Measurements from ENCODE around the gene SSC4D. TPM values are rescaled to one million over a fixed set of nuclear protein-coding genes. Genes with fewer than 3 reads are reported as not detected.
"Not testable (repeated sequence)": the region's sequence is repeated elsewhere in the genome, so short reads cannot be mapped to it uniquely, and the experiment has no call there.

The SSC4D gene
- 1.0 TPM for total RNA-seq

- Histone ChIP-seq H3K4me1 (ENCODE audit: control insufficient read depth in 3 of 3, insufficient read depth in 3 of 3, low read length in 3 of 3) (no peaks in the 10 kb centered on the region), H3K9me3 (ENCODE audit: control insufficient read depth in 3 of 3, low read length in 3 of 3) (no peaks in the 10 kb centered on the region), H3K9ac (ENCODE audit: low read depth in 1 of 3, low read length in 3 of 3) (no peak within 1 kb of the TSS), H3K4me3 (ENCODE audit: low read length in 3 of 3) (no peak within 1 kb of the TSS), H3K27ac (ENCODE audit: low read depth, low read length) (no peak within 1 kb of the TSS), H3K36me3 (ENCODE audit: control insufficient read depth in 3 of 3, insufficient read depth in 3 of 3, low read length in 3 of 3) (no peaks in the 10 kb centered on the region), H3K27me3 (ENCODE audit: control insufficient read depth in 3 of 3, insufficient read depth in 3 of 3, low read length in 3 of 3) (no peaks in the 10 kb centered on the region)
Observed at GRCh38 chr7:76409537-76409936, at the start of gene SSC4D. SSC4D (minus strand) TSS chr7:76409697; CDS start chr7:76404439, 5,258 bp downstream.

DNA sequence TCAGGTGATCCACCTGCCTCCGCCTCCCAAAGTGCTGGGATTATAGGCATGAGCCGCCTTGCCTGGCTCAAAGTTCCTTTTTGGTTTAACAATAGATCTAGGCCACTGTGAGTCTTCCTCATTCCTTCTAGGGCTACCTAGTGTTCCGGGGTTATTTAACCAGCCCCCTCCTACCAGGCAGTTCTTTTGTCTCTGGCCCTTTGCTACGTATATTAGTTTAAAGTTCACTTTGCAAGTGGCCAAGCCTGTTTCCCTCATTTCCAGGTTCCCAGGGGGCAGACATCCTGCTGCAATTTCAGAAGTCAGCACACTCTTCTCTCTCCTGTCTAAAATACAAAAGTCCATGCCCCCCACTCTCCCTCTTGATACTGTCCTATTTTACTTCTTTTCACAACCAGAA, 49.0 kb upstream of the SSC4D start:
- H3K4me3 ChIP-seq (ENCODE audit: low read length in 3 of 3); H3K36me3 ChIP-seq (ENCODE audit: control insufficient read depth in 3 of 3, insufficient read depth in 3 of 3, low read length in 3 of 3); H3K27ac ChIP-seq (ENCODE audit: low read depth, low read length); H3K27me3 ChIP-seq (ENCODE audit: control insufficient read depth in 3 of 3, insufficient read depth in 3 of 3, low read length in 3 of 3); H3K9me3 ChIP-seq (ENCODE audit: control insufficient read depth in 3 of 3, low read length in 3 of 3); H3K4me1 ChIP-seq (ENCODE audit: control insufficient read depth in 3 of 3, insufficient read depth in 3 of 3, low read length in 3 of 3); H3K9ac ChIP-seq (ENCODE audit: low read depth in 1 of 3, low read length in 3 of 3): not testable (repeated sequence)

DNA sequence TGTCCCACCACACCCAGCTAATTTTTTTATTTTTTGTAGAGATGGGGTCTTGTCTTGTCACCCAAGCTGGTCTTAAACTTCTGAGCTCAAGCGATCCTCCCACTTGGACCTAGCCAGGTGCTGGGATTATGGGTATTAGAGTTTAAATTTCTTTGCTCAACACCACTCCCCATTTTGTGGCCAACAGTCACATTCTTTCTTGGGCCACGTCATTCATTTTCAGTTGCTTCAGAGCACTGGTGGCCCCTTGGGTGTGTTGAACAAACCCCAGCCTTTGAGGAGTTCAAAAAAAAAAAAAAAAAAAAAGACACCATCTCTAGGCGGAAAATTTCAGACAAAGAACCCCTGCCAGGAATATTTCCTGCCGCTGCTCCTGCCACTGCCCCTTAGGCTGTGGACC, 47.5 kb upstream of the SSC4D start:
- not testable (repeated sequence) for H3K4me1 ChIP-seq (ENCODE audit: control insufficient read depth in 3 of 3, insufficient read depth in 3 of 3, low read length in 3 of 3); H3K27me3 ChIP-seq (ENCODE audit: control insufficient read depth in 3 of 3, insufficient read depth in 3 of 3, low read length in 3 of 3); H3K36me3 ChIP-seq (ENCODE audit: control insufficient read depth in 3 of 3, insufficient read depth in 3 of 3, low read length in 3 of 3); H3K27ac ChIP-seq (ENCODE audit: low read depth, low read length); H3K9me3 ChIP-seq (ENCODE audit: control insufficient read depth in 3 of 3, low read length in 3 of 3); H3K4me3 ChIP-seq (ENCODE audit: low read length in 3 of 3); H3K9ac ChIP-seq (ENCODE audit: low read depth in 1 of 3, low read length in 3 of 3)

GRCh38 chr7:76445577-76446008, 36.1 kb upstream of the SSC4D start:
- not testable (repeated sequence) for H3K36me3 ChIP-seq (ENCODE audit: control insufficient read depth in 3 of 3, insufficient read depth in 3 of 3, low read length in 3 of 3); H3K4me1 ChIP-seq (ENCODE audit: control insufficient read depth in 3 of 3, insufficient read depth in 3 of 3, low read length in 3 of 3); H3K27ac ChIP-seq (ENCODE audit: low read depth, low read length); H3K9me3 ChIP-seq (ENCODE audit: control insufficient read depth in 3 of 3, low read length in 3 of 3); H3K27me3 ChIP-seq (ENCODE audit: control insufficient read depth in 3 of 3, insufficient read depth in 3 of 3, low read length in 3 of 3); H3K9ac ChIP-seq (ENCODE audit: low read depth in 1 of 3, low read length in 3 of 3)
- peak overlapping the region in 1 of 3 donors; percentile 43 for H3K4me3 ChIP-seq (ENCODE audit: low read length in 3 of 3)

DNA sequence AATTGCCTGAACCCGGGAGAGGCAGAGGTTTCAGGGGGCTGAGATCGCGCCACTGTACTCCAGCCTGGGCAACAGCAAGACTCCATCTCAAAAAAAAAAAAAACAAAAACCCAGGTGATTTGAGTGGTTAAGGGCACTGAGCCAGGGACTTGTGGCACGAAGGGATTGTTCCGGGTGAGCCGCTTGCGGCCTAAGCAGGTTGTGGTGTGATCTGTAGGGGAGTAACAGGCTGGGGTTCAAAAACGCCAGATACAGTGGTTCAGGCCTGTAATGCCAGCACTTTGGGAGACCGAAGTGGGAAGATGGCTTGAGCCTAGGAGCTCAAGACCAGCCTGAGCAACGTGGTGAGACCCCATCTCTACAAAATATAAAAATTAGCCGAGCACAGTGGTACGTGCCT, 34.3 kb upstream of the SSC4D start:
- not testable (repeated sequence) for H3K4me3 ChIP-seq (ENCODE audit: low read length in 3 of 3); H3K36me3 ChIP-seq (ENCODE audit: control insufficient read depth in 3 of 3, insufficient read depth in 3 of 3, low read length in 3 of 3); H3K9ac ChIP-seq (ENCODE audit: low read depth in 1 of 3, low read length in 3 of 3); H3K27ac ChIP-seq (ENCODE audit: low read depth, low read length); H3K4me1 ChIP-seq (ENCODE audit: control insufficient read depth in 3 of 3, insufficient read depth in 3 of 3, low read length in 3 of 3); H3K9me3 ChIP-seq (ENCODE audit: control insufficient read depth in 3 of 3, low read length in 3 of 3); H3K27me3 ChIP-seq (ENCODE audit: control insufficient read depth in 3 of 3, insufficient read depth in 3 of 3, low read length in 3 of 3)

GRCh38 chr7:76442664-76443446, 33.4 kb upstream of the SSC4D start:
- H3K27ac ChIP-seq (ENCODE audit: low read depth, low read length); H3K27me3 ChIP-seq (ENCODE audit: control insufficient read depth in 3 of 3, insufficient read depth in 3 of 3, low read length in 3 of 3); H3K4me1 ChIP-seq (ENCODE audit: control insufficient read depth in 3 of 3, insufficient read depth in 3 of 3, low read length in 3 of 3): not testable (repeated sequence)

GRCh38 chr7:76441792-76442191, 32.3 kb upstream of the SSC4D start:
- not testable (repeated sequence) for H3K36me3 ChIP-seq (ENCODE audit: control insufficient read depth in 3 of 3, insufficient read depth in 3 of 3, low read length in 3 of 3); H3K4me1 ChIP-seq (ENCODE audit: control insufficient read depth in 3 of 3, insufficient read depth in 3 of 3, low read length in 3 of 3); H3K27me3 ChIP-seq (ENCODE audit: control insufficient read depth in 3 of 3, insufficient read depth in 3 of 3, low read length in 3 of 3); H3K9ac ChIP-seq (ENCODE audit: low read depth in 1 of 3, low read length in 3 of 3); H3K9me3 ChIP-seq (ENCODE audit: control insufficient read depth in 3 of 3, low read length in 3 of 3); H3K27ac ChIP-seq (ENCODE audit: low read depth, low read length); H3K4me3 ChIP-seq (ENCODE audit: low read length in 3 of 3)

More at GRCh38 chr7:76442664-76443446, 33.4 kb upstream of the SSC4D start:
- H3K4me3 ChIP-seq (ENCODE audit: low read length in 3 of 3); H3K9ac ChIP-seq (ENCODE audit: low read depth in 1 of 3, low read length in 3 of 3); H3K36me3 ChIP-seq (ENCODE audit: control insufficient read depth in 3 of 3, insufficient read depth in 3 of 3, low read length in 3 of 3); H3K9me3 ChIP-seq (ENCODE audit: control insufficient read depth in 3 of 3, low read length in 3 of 3): not testable (repeated sequence)

DNA sequence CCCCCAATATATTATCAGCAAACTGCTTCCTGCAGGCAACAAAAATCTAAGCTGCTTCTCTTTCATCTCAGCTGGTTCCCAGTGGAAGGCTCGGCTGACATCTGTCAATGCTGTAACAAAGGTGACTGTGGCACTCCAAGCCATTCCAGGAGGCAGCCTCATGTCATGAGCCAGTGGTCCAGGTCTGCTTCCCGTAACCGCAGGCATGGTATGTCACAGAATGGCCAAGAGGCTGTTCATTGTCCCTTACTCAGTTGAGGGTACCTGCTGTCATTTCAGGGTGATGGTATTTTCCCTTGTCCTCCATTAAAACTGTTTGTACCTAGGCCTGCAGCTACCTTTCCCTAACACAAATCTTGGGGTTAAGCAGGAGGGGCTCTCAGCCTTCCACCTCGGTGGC, 30.9 kb upstream of the SSC4D start:
- not testable (repeated sequence) for H3K36me3 ChIP-seq (ENCODE audit: control insufficient read depth in 3 of 3, insufficient read depth in 3 of 3, low read length in 3 of 3); H3K9me3 ChIP-seq (ENCODE audit: control insufficient read depth in 3 of 3, low read length in 3 of 3); H3K27ac ChIP-seq (ENCODE audit: low read depth, low read length); H3K4me3 ChIP-seq (ENCODE audit: low read length in 3 of 3); H3K27me3 ChIP-seq (ENCODE audit: control insufficient read depth in 3 of 3, insufficient read depth in 3 of 3, low read length in 3 of 3); H3K4me1 ChIP-seq (ENCODE audit: control insufficient read depth in 3 of 3, insufficient read depth in 3 of 3, low read length in 3 of 3); H3K9ac ChIP-seq (ENCODE audit: low read depth in 1 of 3, low read length in 3 of 3)

DNA sequence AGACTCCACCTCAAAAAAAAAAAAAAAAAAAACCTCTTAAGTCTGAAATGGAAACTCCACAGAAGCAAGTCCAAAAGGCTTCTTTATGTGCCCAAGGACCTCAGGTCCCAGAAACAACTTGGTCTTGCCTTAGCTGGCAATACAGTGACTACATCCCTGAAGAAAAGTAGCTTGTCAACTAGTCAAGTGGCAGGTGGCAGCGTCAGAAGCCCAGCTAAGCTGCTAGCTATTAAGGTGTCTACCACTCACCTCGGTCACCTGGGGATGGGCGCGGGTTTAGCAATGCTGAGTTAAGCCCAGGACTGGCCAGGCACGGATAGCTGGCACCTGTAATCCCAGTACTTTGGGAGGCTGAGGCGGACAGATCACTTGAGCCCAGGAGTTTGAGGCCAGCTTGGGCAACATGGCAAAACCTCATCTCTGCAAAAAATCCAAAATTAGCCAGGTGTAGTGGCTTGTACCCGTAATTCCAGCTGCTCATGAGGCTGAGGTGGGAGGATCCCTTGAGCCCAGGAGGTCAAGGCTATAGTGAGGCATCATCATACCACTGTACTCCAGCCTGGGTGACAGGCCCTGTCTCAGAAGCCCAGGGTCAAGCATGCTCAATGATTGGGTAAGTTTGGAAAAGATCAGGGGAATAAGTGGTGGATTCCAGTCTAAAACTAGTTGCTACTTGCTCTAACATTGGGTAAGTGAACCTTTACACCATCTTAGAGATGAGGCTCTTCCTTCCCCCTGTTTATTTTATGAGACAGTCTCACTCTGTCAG, 29.8 kb upstream of the SSC4D start:
- not testable (repeated sequence) for H3K27me3 ChIP-seq (ENCODE audit: control insufficient read depth in 3 of 3, insufficient read depth in 3 of 3, low read length in 3 of 3); H3K36me3 ChIP-seq (ENCODE audit: control insufficient read depth in 3 of 3, insufficient read depth in 3 of 3, low read length in 3 of 3); H3K4me1 ChIP-seq (ENCODE audit: control insufficient read depth in 3 of 3, insufficient read depth in 3 of 3, low read length in 3 of 3); H3K27ac ChIP-seq (ENCODE audit: low read depth, low read length); H3K9ac ChIP-seq (ENCODE audit: low read depth in 1 of 3, low read length in 3 of 3); H3K9me3 ChIP-seq (ENCODE audit: control insufficient read depth in 3 of 3, low read length in 3 of 3); H3K4me3 ChIP-seq (ENCODE audit: low read length in 3 of 3)

DNA sequence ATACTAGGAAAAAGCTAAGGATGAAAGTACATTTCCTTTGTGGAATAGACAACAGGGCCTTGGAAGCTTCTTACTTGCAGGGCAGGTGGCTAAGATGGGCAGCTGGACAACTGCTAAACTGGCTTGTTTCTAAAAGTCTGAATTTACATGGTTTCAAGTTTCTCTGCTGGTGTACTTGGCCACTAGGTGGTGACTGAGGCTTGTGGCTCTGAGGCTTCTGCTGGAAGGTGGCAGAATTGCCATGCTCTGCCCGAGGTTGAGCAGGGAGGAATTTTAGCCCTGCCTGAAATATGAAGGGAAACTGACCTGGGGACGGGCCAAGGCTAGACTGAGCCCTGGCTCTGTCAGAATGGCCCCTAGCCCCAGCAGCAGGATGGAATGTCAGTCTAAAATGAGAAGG, 28.4 kb upstream of the SSC4D start:
- H3K4me3 ChIP-seq (ENCODE audit: low read length in 3 of 3); H3K4me1 ChIP-seq (ENCODE audit: control insufficient read depth in 3 of 3, insufficient read depth in 3 of 3, low read length in 3 of 3); H3K9ac ChIP-seq (ENCODE audit: low read depth in 1 of 3, low read length in 3 of 3); H3K9me3 ChIP-seq (ENCODE audit: control insufficient read depth in 3 of 3, low read length in 3 of 3); H3K27ac ChIP-seq (ENCODE audit: low read depth, low read length); H3K27me3 ChIP-seq (ENCODE audit: control insufficient read depth in 3 of 3, insufficient read depth in 3 of 3, low read length in 3 of 3); H3K36me3 ChIP-seq (ENCODE audit: control insufficient read depth in 3 of 3, insufficient read depth in 3 of 3, low read length in 3 of 3): not testable (repeated sequence)

Measured in skeletal muscle tissue (tissue), 4 donors.